HepG2 (cell line): Measurements from ENCODE around the gene TCEAL9. TPM values are rescaled to one million over a fixed set of nuclear protein-coding genes. Genes with fewer than 3 reads are reported as not detected.

Experiments
- ATAC-seq: fragments of 200-7000 bp; cut with Tn5 transposase; 3 replicates; pipeline ENCODE4 v1.9.1; 2020; ENCODE audit warnings: mild to moderate bottlenecking, moderate library complexity
- BruUV-seq: library from RNA; stranded (reverse); fragments of 400-500 nt; replicated peaks from 2 replicates; lab custom pipeline; 2021; lab: Mats Ljungman, UMichigan
- CTCF ChIA-PET: fragments of 300-600 bp; formaldehyde crosslinking; extraction: SDS; loops from one replicate; lab custom pipeline; 2021; ENCODE audit warnings: low total read pairs, inconsistent platforms, low intra/inter-chr PET ratio; lab: Yijun Ruan, JAX
- POLR2A ChIA-PET: fragments of 350-600 bp; sonication (Branson Sonifier 250); formaldehyde crosslinking; loops from one replicate; lab custom pipeline; 2020; ENCODE audit warnings: antibody characterized with exemption, inconsistent platforms; lab: Yijun Ruan, JAX
- DNase-seq: peaks from one replicate; pipeline ENCODE4 v3.0.0-alpha.2; 2015; ENCODE audit warnings: low spot score
- FAIRE-seq: peaks from 3 replicates; lab custom pipeline; 2011; peaks lifted over from hg19 to GRCh38; lab: Jason Lieb, UNC
- H2AFZ ChIP-seq: one replicate; pipeline ENCODE4 v1.6.1; 2011; ENCODE audit warnings: low read length, inconsistent platforms
- H3K27ac ChIP-seq: fragments of 300-600 bp; 3 replicates; pipeline ENCODE4 v1.8.0; 2011; ENCODE audit warnings: mixed run types, mild to moderate bottlenecking, mixed read lengths, low read length, inconsistent platforms; ENCODE audit not compliant: insufficient read depth; ENCODE audit errors: extremely low read length
- H3K27me3 ChIP-seq, 2 experiments: fragments of 200-600 bp in 1 of 2; 2 replicates in 1 of 2; 3 replicates in 1 of 2; pipeline versions ENCODE4 v1.6.0 to v1.8.0; 2011; ENCODE audit warnings: low read length in 2 of 2, mild to moderate bottlenecking in 2 of 2, moderate library complexity in 2 of 2, inconsistent platforms in 1 of 2; ENCODE audit not compliant: insufficient read depth in 2 of 2, control insufficient read depth in 1 of 2
- H3K36me3 ChIP-seq, 2 experiments: fragments of 200-600 bp in 1 of 2; replicated peaks in 1 of 2; 2 replicates in 1 of 2; 3 replicates in 1 of 2; pipeline versions ENCODE4 v1.5.1 to v1.8.0; 2011; ENCODE audit warnings: low read length in 2 of 2, inconsistent platforms in 1 of 2; ENCODE audit not compliant: insufficient read depth in 2 of 2, control insufficient read depth in 1 of 2
- H3K4me1 ChIP-seq: 2 replicates; pipeline ENCODE4 v1.5.1; 2012; ENCODE audit warnings: low read length, inconsistent platforms; ENCODE audit not compliant: insufficient read depth
- H3K4me2 ChIP-seq: 2 replicates; pipeline ENCODE4 v1.6.0; 2011; ENCODE audit warnings: low read depth, low read length, inconsistent platforms
- H3K4me3 ChIP-seq, 3 experiments: fragments of 200-600 bp in 1 of 3; sonication (generic), shearing (Covaris generic) in 1 of 3; replicated peaks in 1 of 3; 2 replicates each; pipeline ENCODE4 v1.5.1; 2011 to 2016; ENCODE audit warnings: low read length in 3 of 3, inconsistent platforms in 2 of 3, low read depth in 2 of 3, mild to moderate bottlenecking in 2 of 3, control low read depth in 1 of 3, mixed read lengths in 1 of 3; ENCODE audit not compliant: insufficient read depth in 1 of 3
- H3K79me2 ChIP-seq: one replicate; pipeline ENCODE4 v1.6.1; 2011; ENCODE audit warnings: low read length, inconsistent platforms; ENCODE audit not compliant: insufficient read depth
- H3K9ac ChIP-seq: 2 replicates; pipeline ENCODE4 v1.6.0; 2011; ENCODE audit warnings: mild to moderate bottlenecking, low read depth, low read length, inconsistent platforms; ENCODE audit not compliant: insufficient read depth
- H3K9me3 ChIP-seq: 2 replicates; pipeline ENCODE4 v1.5.1; 2012; ENCODE audit warnings: mild to moderate bottlenecking, low read length
- H4K20me1 ChIP-seq: 2 replicates; pipeline ENCODE4 v1.6.0; 2011; ENCODE audit warnings: inconsistent platforms, mild to moderate bottlenecking, low read length, moderate library complexity; ENCODE audit not compliant: insufficient read depth
- EEA1 ChIP-seq: sonication (generic); formaldehyde crosslinking; IDR thresholded peaks from 2 replicates; pipeline ENCODE4 v1.5.1; 2020; ENCODE audit warnings: mild to moderate bottlenecking, missing genetic modification reagents, borderline replicate concordance
- EZH2 ChIP-seq: conservative IDR thresholded peaks from 2 replicates; pipeline ENCODE4 v1.6.1; 2012; ENCODE audit warnings: mild to moderate bottlenecking, low read depth, low read length, moderate library complexity
- FIP1L1 ChIP-seq: fragments of 200-400 bp; formaldehyde crosslinking; IDR thresholded peaks from 2 replicates; pipeline ENCODE4 v1.6.1; 2018; ENCODE audit warnings: low read depth, mild to moderate bottlenecking, low read length, moderate library complexity, borderline replicate concordance; ENCODE audit not compliant: insufficient read depth
- MAFK ChIP-seq, 2 experiments: IDR thresholded peaks in 1 of 2; conservative IDR thresholded peaks in 1 of 2; 2 replicates each; pipeline ENCODE4 v1.6.1; 2011; ENCODE audit warnings: improper control_type of control experiment in 2 of 2, low read length in 2 of 2
- SRY ChIP-seq: sonication (generic); formaldehyde crosslinking; IDR thresholded peaks from 2 replicates; pipeline ENCODE4 v1.8.0; 2022; ENCODE audit warnings: mild to moderate bottlenecking, missing genetic modification reagents
- ZBTB7B ChIP-seq: sonication (generic); formaldehyde crosslinking; IDR thresholded peaks from 2 replicates; pipeline ENCODE4 v1.4.0; 2020; ENCODE audit warnings: missing genetic modification reagents
- ZNF253 ChIP-seq: sonication (generic); formaldehyde crosslinking; IDR thresholded peaks from 2 replicates; pipeline ENCODE4 v1.8.0; 2022; ENCODE audit warnings: mild to moderate bottlenecking, missing genetic modification reagents, borderline replicate concordance
- ZNF274 ChIP-seq: sonication (generic); formaldehyde crosslinking; IDR thresholded peaks from 2 replicates; pipeline ENCODE4 v1.5.1; 2020; ENCODE audit warnings: mild to moderate bottlenecking, missing genetic modification reagents
- WGBS: methylation state at CpG from one replicate; pipeline ENCODE4 v1.1.6; 2017; ENCODE audit warnings: low lambda C conversion rate; 5-methylcytosine and 5-hydroxymethylcytosine counted together
- in situ Hi-C: cut with HindIII; loops from 2 replicates; pipeline ENCODE4 v1.10.0; 2017; ENCODE audit warnings: low pct_unique_long_range_greater_than_20kb; ENCODE audit not compliant: extremely low pct_ligation_motif_present
- intact Hi-C: fragments of 100-400 bp; cut with micrococcal nuclease; formaldehyde crosslinking; loops from one replicate; pipeline ENCODE4 v1.10.0; 2022; ENCODE audit not compliant: unreplicated experiment
- polyA plus RNA-seq, 8 experiments: library from polyadenylated mRNA; depleted of rRNA in 3 of 8; stranded (reverse) in 7 of 8; unstranded in 1 of 8; fragments of >200 nt; fragmentation: Illumina TruSeq in 4 of 8; extraction: Trizol in 4 of 8; gene quantifications; 2 replicates each; pipeline versions ENCODE4 v1.2.1 to v1.2.3, GENCODE V29; 2011 to 2016; ENCODE audit warnings: low read depth in 4 of 8, missing spikeins in 1 of 8, mixed read lengths in 1 of 8; ENCODE audit not compliant: insufficient read depth in 1 of 8
- total RNA-seq, 5 experiments: library from RNA; depleted of rRNA; stranded (reverse); fragments of >200 nt; fragmentation: Illumina TruSeq; extraction: Trizol; gene quantifications; 2 replicates each; pipeline ENCODE4 v1.2.3, GENCODE V29; 2016; ENCODE audit warnings: low read depth in 1 of 5

TCEAL9 gene
- total and polyA plus RNA-seq, 2 of the 13 experiments (the other 11 are each of a cell fraction or from before 2014, with no cell fraction given), result 15.8 to 45.8 TPM

- no peak for TF ChIP-seq FIP1L1
- no peak for TF ChIP-seq EEA1
Observed at GRCh38 chrX:103347682-103348397, 8.5 kb upstream of the TCEAL9 start (continued).

- in situ Hi-C loops (no loop called here), intact Hi-C loops (no loop called here)
- TSS peak; percentile 88 for BruUV-seq
- Histone ChIP-seq H3K4me3 (peak overlapping the region; percentile 73 to 82 (median 76)), H3K27me3 (no peaks in the 10 kb centered on the region; a peak in 1 of 5 replicates), H3K9me3 (no peaks in the 10 kb centered on the region), H3K9ac (peak overlapping the region; percentile 77), H3K4me1 (peaks cover 20% of the 10 kb centered on the region), H2AFZ (no peak overlapping the region), H3K27ac (peak overlapping the region; percentile 59), H3K79me2 (peaks cover 5% of the 10 kb centered on the region), H3K4me2 (peak overlapping the region; percentile 70), H4K20me1 (no peaks in the 10 kb centered on the region), H3K36me3 (no peaks in the 10 kb centered on the region)
- peak; percentile 44; the same call in 2 of the 3 replicates for ATAC-seq
- ChIA-PET CTCF (no interaction called here), POLR2A (interaction anchor here (1.0 to 3.6 kb wide), 3 partner anchors 11 to 103 kb away, joined by 3 to 13 read pairs (median 4); partner anchors contain the start of gene BEX3)
- no peak for FAIRE-seq
- no peak for TF ChIP-seq ZNF253 (CRISPR knock-in tag)
- no peak for TF ChIP-seq ZBTB7B (CRISPR knock-in tag)
- TF ChIP-seq ZNF274 (CRISPR knock-in tag), result no peak
- no peak for TF ChIP-seq EZH2
- no peak for TF ChIP-seq SRY (CRISPR knock-in tag)
- no peak for TF ChIP-seq MAFK (conservative IDR thresholded peaks at IDR 0.05 in 1 of 2, IDR thresholded peaks at IDR 0.05 in 1 of 2; ENCODE audit: low read length in 2 of 2)
- TF ChIP-seq, all 625 proteins: peak for 0
- WGBS, result 4% methylated on average over 11 of the region's 13 CpGs
- DNase-seq, result no peak
Observed at GRCh38 chrX:103356858-103357257, 552 bp downstream of the TCEAL9 start.
